HG03175 (cell line): Measurements from ENCODE around the gene SPSB4.
"Not testable (repeated sequence)": the region's sequence is repeated elsewhere in the genome, so short reads cannot be mapped to it uniquely, and the experiment has no call there.

ENCODE experiments used
- ATAC-seq: cut with Tn5 transposase; IDR thresholded peaks from one replicate; pipeline ENCODE4 v1.9.1; 2021; ENCODE audit warnings: mild to moderate bottlenecking, moderate library complexity; ENCODE audit not compliant: unreplicated experiment

SPSB4 gene

DNA sequence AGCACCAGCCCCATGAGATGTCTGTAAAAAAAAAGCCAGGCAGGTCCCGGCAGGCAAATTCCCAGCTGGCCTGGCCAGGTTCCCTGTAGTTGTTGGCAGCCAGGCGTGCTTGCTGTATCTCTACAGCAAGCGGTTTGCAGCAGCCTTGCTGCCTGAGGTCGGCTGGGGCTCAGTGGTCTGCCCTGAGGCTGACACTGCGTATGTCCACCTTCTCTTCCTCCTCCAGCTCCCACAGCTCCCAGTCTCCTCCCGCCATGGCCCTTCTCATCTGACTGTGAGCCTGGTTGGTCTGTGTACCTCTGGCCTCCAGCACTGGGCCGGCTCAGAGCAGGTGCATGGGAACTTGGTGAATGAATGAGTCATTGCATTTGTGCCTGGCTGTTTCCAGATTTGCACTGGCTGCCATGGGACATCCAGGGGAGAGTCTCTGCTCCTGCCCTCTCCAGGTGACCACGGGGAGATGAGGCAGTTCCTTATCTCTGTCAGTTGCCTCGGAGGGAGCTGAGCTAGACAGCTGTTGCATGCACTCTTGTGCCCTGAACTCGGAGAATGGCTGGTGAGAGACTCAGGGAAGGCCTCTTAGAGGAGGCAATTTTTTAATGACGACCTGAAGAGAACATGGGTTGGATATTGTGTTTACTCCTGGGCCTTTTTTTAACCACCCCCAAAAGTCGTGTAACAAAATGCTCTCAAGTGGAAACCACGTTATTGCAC, 43.0 kb downstream of the SPSB4 start:
- ATAC-seq, result no peak

DNA sequence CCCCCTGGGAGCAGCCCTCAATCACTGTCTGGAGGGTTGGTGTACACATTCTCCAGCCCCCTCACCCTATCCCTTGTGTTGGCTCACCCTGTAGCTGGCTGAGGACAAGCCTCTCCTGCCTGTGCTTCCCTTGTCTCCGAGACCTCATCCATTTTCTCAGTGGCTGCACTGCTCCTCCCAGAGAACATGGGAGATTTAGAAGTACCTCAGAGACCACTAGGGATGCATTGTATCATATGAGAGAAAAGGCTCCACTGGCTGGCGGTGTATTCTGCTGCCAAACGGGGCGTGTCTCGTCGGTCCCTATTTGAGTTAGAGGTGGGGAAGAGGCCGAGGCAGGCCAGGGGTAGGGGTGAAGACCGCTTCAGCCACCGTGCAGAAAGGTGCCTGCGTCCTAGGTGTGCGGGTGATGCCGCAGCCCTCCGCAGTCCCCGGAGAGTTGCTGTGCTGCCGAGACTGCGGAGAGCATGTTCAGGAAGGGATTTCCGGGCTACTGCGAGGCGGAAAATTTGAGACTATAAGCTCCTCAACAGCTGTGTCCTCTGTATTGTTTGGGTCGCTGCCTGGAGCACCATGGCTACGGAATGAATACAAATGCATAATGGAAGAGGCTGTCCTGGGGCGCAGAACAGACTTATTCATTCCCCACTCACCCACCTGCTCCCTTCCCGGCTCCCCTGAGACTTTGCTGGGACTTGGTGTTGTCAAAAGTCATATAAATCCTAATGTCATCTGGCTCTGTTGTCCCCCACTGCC, 43.8 kb downstream of the SPSB4 start:
- no peak for ATAC-seq

DNA sequence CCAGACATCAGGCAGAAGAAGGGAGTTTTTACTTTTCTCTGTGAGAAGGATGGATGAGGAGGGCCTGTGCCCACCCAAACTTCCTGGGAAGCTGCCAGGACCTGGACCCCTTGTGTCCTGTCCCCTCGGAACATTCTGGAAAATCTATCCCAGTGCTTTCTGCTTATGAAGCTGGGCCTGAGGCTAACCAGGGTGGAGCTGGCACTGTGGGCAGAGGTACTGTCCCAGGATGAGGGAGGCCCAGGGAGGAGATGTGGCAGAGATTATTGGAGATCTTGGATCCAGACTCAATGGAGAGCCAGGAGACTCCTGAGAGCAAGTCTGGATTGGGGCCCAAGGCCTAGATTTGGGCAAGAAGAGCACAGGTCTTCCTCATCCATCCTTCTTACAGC, 44.4 kb downstream of the SPSB4 start:
- ATAC-seq, result no peak

DNA sequence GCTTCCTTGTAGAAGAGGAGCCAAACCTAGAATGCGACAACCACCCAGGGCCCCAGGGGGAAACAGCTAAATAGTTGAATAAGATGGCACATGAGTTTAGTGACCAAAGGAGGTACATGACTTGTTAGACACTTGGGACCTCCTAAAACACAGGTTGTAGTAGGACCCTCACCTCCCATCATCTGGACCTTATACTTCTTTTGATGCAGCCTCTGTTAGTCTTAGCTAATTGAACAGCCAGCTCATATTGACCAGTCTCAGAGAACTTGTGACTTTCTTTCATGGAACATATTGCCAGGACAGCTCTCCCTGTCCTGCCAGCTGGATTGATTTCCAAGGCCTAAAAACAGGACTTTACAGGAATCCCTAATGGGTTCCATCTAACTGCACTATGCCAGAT, 45.0 kb downstream of the SPSB4 start:
- ATAC-seq, result no peak

DNA sequence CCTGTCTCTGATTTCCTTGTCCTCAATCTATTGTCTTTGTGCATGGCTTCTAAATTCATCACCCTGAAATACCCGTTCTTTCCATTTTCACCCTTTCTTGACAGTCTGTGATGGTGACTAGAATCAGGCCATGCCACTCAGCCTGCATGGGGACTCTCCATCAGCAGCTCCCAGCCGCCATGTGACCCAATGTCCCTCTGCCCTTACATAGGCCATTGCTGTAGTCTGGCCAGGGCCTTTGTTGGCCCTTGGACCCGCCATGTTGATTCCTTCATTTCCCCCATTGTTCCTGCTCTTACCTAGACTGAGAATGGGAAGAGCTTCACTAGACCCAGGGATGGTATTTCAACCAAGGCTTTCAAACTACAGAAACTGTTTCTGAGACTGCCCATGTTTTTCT, 45.8 kb downstream of the SPSB4 start:
- no peak for ATAC-seq

DNA sequence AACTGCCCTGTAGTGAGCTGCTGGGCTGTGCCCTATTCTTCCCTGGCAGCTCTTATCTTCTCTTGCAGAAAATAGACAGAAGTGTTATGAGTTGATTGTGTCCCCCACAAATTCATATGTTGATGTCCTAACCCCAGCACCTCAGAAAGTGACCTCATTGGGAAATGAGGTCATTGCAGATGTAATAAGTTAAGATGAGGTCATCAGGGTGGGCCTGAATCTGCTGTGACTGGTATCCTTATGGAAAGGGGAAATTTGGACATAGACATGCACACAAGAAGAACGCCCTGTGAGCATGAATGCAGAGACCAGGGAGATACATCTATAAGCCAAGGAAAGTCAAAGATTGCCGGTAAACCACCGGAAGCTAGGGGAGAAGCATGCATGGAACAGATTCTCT, 49.0 kb downstream of the SPSB4 start:
- ATAC-seq, result no peak

DNA sequence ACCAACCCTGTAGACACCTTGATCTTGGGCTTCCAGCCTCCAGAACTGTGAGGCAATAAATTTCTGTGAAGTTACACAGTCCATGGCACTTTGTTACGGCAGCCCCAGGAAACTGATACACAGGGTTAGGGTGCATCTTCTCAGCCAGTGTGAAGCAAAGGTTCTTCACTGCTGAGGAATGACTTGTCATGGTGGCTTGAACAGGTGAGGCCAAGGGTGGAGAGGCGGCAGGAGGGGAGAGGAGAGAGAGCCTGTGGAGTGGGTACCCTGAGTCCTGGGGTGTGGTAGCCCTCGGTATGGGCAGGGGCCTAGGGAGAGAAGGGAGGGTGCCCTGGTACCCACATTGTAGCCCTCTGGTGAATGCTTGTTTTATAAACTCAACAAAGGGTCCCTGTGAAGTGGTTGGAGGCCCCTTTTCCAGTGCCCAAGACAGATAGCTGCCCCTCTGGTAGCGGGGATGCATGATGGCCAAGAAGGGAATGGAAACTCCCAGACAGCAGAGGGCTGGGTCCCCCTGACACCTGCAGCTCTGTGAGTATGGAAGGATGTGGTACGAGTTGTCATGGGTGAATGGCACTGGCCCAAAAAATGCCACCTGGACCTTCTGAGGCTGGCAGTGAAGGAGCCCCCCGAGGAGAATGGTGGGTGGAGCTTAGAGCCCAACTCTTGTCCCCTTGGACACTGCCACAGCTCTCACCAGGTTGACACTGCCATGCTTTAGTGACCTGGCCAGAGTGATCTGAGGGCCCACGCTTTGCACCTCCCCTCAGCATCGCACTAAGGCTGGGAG, 49.6 kb downstream of the SPSB4 start:
- ATAC-seq, result no peak

DNA sequence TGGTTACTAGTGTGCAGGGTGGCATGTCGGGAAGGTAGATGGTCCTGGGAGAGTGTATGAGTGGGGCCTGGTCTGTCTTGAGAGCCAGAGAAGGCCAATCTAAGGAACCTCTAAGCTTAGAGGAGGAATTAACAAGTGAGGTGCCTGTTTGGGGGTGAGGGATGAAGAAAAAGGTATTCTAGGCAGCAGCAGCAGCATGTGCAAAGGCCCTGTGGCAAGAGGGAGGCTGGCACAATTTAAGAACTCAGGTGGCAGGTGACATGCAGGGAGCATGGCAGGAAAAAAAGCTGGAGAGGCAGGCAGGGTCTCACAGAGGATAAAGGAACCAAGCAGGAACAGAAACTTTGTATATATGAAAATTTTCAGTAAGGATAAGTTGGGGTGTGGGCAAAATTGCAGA, 51.2 kb downstream of the SPSB4 start:
- no peak for ATAC-seq

DNA sequence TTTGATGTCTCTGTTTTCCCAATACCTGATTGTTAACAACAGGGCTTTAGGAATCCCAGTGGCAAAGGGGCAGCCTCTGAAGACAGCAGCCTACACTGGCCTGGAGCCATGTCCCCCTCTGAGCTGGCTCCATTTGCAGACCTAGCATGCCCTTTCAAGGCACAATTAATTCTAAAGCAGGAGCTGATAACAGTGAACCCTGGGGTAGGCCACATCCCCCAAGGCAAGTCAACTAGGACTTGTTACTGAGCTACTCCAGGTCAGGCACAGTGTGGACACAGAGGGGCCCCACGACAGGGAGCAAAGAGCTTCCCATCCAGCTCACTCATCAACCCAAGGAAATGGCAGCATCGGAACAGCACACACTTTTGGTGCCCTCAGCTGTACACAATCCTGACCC, 51.9 kb downstream of the SPSB4 start:
- ATAC-seq, result no peak

DNA sequence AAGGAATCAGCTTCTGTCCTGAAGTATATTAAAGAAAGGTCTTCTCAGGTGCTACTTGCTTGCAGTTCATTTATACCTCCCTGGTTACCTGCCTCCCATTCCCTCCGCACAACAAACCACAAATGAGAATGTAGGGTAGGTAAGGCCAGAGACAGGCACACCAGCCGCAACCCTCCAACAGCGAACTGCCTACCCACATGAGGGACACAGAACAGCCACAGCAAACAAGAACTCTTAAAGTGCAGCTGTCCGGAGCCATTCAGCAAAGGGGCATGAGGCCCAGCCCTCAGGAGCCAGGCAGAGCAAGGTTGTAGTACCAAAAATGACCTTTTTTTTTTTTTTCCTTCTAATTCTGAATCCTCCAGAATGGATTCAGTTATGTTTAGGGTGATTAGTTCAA, 52.4 kb downstream of the SPSB4 start:
- no peak for ATAC-seq

DNA sequence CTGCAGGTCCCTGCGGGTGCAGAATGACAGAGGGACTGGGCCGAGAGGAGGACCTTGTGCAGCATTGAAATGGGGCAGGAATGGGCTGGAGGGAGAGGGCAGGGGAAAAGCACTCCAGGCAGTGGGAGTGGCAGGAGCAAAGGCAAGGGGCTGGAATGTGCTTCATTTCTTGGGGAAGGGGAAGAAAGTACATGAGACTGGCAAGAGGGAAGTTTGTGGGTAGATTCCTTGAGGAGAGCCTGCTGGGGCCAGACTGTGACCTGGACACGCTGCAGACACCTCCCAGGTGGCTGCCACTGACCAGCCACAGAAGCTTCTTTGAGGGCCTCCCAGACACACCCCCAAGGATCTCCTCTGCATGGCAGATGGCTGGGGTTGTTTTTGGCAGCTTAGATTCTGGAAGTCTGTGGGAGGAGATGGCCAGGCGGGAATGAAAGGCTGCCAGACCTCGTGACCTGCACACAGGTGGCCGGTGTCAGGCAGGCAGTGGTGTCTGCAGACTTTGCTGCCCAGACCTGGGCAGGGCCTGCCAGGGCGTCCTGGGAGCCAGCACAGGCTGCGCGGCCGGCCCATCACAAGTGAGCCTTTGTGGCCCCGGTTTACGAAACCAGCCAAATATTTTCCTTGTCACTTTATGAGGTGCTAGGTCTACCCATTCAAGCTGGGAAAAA, 53.1 kb downstream of the SPSB4 start:
- no peak for ATAC-seq

DNA sequence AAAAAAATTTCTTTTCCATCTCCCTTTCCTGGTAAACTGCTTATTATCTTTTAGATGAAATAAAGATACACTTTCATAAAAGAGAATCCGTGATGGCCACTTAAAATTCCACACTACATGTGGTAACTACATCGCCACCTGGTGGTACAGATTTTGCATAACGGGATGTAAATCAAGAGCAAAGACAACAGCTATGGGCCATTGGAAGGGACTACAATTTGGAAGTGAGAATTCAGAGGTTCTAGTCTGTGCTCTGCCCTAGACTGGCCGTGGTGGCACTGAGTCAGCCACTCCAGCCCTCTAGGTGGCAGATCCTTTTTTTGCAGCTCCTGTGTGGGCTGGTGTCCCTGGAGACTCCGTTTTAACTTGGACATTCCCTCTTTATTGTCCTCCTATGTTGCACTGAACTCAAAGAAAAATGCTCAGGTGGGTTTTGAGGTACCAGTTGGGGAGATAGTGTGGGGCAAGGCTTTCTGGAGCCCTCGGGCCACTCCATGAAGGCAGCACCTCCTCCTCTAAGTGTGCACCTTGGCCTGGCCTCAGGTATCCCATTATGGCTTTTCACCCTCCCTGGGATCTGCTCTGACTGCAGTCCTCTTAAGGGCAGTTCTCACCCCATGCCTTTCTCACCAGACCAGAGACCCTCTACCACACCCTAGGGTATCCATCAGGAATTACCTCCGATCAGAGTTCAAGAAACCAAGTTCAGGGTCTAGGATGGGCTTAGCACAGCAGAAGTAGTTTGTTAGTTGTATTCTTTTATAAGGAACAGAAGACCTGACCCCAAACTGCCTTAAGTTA, 54.9 kb downstream of the SPSB4 start:
- peak; percentile 85 for ATAC-seq

DNA sequence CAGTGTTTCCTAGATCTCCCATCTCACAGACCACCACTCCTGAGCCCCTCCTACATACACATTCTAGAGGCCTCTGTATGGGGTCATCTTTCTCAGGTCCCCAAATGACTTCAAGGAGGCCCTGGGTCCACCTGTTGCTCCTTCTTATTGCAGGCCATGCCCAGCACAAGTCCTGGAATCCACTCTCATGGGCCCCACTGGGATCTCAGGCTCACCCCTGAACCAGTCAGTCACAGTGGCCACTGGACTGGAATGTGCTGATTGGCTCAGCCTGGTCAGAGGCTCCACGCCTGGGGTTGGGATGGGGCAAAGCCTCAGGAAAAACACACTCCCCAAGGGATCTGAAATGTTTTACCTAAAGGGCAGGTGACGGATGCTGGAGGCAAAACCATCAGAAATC, 55.7 kb downstream of the SPSB4 start:
- no peak for ATAC-seq

DNA sequence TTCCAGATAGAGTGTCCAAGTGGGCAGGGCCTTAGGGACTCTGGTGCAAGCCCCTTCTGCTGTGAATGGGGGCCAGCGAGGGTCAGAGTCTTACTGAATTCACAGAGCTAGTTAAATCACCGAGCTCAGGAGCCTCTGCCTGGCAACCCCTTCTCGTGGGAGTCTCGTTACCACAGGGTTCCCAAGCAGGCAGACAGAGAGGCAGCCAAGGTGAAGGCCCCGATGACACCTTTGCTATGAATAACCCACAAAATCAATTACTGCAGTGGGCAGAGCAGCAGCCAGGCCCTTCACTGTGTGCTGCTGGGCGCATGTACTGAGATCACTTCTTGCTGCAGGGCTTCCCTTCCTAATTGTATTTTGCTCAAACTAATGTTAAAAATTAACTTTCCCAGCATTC, 56.9 kb downstream of the SPSB4 start:
- ATAC-seq, result no peak

DNA sequence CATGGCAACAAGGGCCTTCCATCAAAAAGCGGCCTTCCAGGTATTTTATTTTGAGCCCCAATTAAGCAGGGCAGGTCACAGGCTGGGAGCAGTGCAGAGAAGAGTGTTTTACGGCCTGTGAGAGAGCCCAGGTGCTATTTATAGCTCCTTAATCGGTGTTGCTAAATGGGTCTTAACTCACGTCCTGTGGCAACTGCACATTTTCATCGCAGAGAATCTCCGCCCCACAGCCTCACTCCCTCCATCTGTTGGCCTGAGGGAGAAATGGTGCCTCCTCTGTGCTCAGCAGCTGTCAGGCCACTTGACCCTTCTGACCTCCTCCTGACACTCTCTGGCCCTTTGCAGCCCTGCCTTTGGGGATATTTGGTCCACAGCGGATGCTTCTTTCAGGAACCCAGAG, 58.6 kb downstream of the SPSB4 start:
- no peak for ATAC-seq

DNA sequence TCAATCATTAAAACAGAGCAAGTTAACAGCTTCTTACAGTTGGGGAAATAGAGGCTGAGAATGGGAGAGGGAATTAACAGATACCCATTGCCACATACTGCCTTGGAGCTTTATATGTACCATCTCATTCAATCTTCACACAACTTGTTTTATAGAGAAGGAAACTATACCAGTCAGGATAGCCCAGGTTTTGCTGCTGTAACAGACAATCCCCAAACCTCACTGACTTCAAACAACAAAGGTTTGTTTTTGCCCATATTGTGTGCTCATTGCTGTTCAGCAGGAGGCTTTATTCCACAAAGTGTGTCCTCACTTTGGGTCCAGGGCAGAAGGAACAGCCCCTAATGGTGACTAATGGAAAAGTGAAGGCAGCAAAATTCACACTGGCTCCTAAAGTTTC, 59.2 kb downstream of the SPSB4 start:
- ATAC-seq, result no peak

DNA sequence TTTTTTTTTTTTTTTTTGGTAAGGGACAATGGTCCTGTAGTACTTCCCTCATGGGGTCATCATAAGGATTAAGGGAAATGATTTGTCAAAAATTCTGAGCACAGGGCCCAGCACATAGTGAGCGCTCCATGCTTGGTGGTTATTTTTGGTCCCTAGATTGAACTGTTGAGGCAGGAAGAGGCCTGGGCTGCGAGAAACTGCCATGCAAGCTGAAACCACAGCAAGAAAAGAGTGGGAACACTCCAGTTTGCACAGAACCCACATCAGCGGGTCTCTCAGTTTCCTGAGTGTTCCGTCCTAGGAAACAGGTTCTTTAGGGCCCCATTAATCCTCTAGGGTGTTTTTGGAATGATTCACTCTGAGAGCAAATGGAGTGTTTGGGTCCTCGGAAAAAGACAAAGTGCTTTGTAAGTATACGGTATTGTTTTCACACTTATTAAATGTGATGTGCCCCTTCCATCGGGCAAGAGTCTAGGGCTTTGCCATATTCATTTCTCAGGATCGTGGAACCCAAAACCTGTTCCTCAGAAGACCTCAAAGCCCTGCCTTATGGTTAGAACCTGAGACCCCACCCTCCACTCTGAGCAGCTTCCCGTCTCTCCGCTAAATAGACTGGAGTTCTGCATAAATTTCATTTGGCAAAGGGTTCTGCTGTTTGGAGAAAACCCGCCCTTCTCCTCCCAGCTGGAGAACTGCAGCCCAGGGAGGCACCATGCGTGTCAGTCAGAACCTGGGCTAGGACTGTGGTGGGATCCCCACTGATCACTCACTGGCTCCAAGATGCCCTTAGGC, 60.4 kb downstream of the SPSB4 start:
- ATAC-seq, result no peak

DNA sequence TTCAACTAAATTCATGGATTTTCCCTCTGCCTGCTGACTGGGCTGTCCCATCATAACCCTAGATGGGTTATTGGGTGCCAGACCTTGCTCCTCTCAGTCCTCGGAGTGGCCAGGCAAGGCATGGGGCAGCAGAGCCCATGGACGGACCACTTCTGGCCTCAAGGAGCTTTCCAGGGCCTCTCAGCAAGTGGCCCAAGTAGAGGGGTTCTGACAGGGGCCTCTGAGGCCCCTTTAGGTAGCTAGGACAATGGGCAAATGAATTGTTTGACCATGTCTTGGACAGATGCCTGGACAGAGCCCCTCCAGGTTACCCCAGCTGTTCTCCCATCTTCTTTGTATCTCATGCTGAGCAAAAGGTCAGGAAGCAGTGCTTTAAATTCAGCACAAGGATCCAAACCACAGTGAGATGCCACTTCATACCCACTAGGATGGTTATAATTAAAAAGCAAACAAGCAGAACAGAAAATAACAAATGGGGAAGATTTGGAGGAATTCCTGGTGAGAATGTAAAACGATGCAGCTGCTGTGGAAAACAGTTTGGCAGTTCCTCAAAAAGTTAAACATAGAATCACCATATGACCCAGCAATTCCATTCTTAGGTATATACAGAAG, 61.6 kb downstream of the SPSB4 start:
- no peak for ATAC-seq

DNA sequence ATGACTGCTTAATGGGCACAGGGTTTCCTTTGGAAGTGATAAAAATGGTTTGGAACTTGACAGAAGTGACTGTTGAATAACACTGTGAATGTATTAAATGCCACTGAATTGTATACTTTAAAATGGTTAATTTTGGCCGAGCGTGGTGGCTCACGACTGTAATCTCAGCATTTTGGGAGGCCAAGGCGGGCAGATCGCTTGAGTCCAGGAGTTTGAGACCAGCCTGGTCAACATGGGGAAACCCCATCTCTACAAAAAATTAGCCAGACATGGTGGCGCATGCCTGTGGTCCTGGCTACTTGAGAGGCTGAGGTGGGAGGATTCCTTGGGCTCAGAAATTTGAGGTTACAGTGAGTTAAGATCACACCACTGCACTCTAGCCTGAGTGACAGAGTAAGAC, 62.5 kb downstream of the SPSB4 start:
- not testable (repeated sequence) for ATAC-seq
